ENCODE results near the gene LILRA6.

DNA sequence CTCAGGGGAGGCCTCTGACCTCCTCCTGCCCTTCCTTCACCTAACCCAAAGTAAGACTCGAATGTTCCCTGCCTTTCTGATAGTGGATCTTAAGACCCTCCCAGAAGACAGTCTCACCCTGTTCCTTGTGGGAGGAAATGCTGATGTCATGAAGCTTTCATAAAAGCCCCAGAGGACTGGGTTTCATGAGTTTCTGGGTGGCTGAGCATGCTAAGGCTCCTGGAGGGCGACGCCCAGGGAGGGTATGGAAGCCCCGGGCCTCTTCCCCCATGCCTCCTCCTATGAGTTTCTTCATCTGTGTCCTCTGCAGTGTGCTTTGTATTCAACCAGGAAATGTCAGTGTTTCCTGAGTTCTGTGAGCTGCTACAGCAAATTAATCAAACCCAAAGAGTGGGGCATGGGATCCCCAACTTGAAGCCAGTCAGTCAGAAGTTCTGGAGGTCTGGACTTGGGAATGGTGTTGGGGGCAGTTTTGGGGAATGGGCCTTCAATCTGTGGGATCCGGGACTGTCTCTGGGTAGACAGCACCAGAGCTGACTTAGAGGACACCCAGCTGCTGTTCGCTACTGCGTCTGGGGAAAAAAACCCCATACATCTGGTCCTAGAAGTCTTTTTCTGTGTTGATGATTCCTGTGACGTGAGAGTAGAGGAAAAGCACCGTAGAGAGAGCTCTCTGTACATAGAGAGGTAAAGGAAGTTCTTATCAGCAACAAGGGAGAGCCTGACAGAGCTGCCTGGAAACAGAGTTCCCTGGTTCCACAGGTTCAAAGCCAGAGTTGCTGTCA, 40.3 kb upstream of the LILRA6 start:
- TF ChIP-seq SP1 (IDR thresholded peaks at IDR 0.05) (no peak), FOXA1 (IDR thresholded peaks at IDR 0.05) (no peak), TARDBP (IDR thresholded peaks at IDR 0.05) (no peak), NFRKB (IDR thresholded peaks at IDR 0.05) (no peak), L3MBTL2 (conservative IDR thresholded peaks at IDR 0.05) (no peak), ELF4 (IDR thresholded peaks at IDR 0.05) (no peak), FOXM1 (IDR thresholded peaks at IDR 0.05; ENCODE audit: borderline replicate concordance) (no peak), ARNT (IDR thresholded peaks at IDR 0.05) (no peak)
- TF ChIP-seq, protein P1, sequence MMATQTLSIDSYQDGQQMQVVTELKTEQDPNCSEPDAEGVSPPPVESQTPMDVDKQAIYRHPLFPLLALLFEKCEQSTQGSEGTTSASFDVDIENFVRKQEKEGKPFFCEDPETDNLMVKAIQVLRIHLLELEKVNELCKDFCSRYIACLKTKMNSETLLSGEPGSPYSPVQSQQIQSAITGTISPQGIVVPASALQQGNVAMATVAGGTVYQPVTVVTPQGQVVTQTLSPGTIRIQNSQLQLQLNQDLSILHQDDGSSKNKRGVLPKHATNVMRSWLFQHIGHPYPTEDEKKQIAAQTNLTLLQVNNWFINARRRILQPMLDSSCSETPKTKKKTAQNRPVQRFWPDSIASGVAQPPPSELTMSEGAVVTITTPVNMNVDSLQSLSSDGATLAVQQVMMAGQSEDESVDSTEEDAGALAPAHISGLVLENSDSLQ (IDR thresholded peaks at IDR 0.05) = no peak

All from HEK293T (cell line).